ENCODE data around the gene PCBP3. TPM values are rescaled to one million over a fixed set of nuclear protein-coding genes. Genes with fewer than 3 reads are reported as not detected.
A peak's percentile ranks its signal among the peaks of the same experiment; 100 is the strongest.

Gene PCBP3
- total RNA-seq, 6 experiments from 2014 or later, result 0.37 to 1.5 (median 0.69) TPM

DNA sequence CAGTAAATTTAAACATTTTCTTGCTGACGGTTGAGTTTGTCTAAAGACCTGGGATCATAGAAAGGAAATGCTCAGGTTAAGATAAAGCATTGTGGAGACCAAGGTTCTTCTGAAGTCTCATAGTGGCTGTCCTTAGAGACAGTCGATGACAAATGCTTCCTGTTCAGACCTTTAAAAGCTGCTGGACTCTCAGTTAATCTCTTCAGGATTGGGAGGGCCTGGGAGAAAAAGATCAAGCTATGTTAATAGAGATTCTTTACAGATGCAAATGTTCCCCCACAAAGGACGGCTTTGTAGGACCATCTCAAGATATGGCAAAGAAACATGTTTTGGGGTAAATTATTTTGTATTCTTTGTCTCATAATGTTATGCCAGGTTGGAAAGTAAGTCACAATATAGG lies 213.4 kb downstream of the PCBP3 start:
- TF ChIP-seq, protein P1, sequence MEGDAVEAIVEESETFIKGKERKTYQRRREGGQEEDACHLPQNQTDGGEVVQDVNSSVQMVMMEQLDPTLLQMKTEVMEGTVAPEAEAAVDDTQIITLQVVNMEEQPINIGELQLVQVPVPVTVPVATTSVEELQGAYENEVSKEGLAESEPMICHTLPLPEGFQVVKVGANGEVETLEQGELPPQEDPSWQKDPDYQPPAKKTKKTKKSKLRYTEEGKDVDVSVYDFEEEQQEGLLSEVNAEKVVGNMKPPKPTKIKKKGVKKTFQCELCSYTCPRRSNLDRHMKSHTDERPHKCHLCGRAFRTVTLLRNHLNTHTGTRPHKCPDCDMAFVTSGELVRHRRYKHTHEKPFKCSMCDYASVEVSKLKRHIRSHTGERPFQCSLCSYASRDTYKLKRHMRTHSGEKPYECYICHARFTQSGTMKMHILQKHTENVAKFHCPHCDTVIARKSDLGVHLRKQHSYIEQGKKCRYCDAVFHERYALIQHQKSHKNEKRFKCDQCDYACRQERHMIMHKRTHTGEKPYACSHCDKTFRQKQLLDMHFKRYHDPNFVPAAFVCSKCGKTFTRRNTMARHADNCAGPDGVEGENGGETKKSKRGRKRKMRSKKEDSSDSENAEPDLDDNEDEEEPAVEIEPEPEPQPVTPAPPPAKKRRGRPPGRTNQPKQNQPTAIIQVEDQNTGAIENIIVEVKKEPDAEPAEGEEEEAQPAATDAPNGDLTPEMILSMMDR (IDR thresholded peaks at IDR 0.05), result no peak
- no peak for TF ChIP-seq POLR2A (IDR thresholded peaks at IDR 0.05)
- no peak for ATAC-seq
- H3K36me3 ChIP-seq, result no peaks in the 10 kb centered on the region
- DNase-seq, result no peak
- H3K4me3 ChIP-seq, result no peak overlapping the region
- no peaks in the 10 kb centered on the region for H3K9me3 ChIP-seq
- WGBS (ENCODE audit: insufficient coverage, low coverage, low lambda C conversion rate, missing lambda C conversion rate), result 58% methylated on average over 3 of the region's 3 CpGs
- H3K27ac ChIP-seq, result no peak overlapping the region
- H3K4me1 ChIP-seq, result peaks cover 0 to 9% (median 0%) of the 10 kb centered on the region in 4 donors
- intact Hi-C loops (cut with DNase I), result no loop called here
- no peaks in the 10 kb centered on the region for H3K27me3 ChIP-seq

DNA sequence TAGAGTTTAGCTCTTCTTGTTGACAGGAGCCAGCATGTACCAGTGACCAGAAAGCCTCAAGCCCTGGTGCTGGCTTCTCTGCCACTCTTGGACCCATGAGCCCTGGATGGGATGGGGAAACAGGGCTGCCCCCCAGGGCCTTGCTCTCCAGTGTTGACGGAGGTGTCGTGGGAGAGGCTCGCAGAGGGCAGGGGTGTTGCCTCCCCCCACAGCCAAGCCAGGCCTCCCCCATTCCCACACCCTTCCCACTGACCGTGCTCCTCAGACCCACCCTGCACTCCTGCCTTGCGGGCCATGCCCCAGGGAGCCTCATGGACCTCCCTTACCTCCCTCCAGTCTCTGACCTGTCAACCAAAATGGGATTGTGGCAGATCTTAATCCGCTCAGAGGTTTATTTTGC lies 214.2 kb downstream of the PCBP3 start:
- ATAC-seq, result no peak
- no peak for TF ChIP-seq POLR2A (IDR thresholded peaks at IDR 0.05)
- TF ChIP-seq, protein P1 (IDR thresholded peaks at IDR 0.05), result no peak
- intact Hi-C loops (cut with DNase I), result no loop called here
- Histone ChIP-seq H3K4me3 (no peak overlapping the region), H3K4me1 (peaks cover 0 to 9% (median 0%) of the 10 kb centered on the region in 4 donors), H3K27me3 (no peaks in the 10 kb centered on the region), H3K9me3 (no peaks in the 10 kb centered on the region), H3K27ac (no peak overlapping the region), H3K36me3 (no peaks in the 10 kb centered on the region)
- 40% methylated on average over 2 of the region's 6 CpGs for whole genome bisulfite sequencing (ENCODE audit: insufficient coverage, low coverage, low lambda C conversion rate, missing lambda C conversion rate)
- DNase-seq, result no peak

GRCh38 chr21:45858180-45858579 lies 214.7 kb downstream of the PCBP3 start:
- H3K36me3 ChIP-seq, result no peaks in the 10 kb centered on the region
- no peak for TF ChIP-seq POLR2A (IDR thresholded peaks at IDR 0.05)
- TF ChIP-seq, protein P1 (IDR thresholded peaks at IDR 0.05), result no peak
- ATAC-seq (no peak), DNase-seq (no peak)
- 85% methylated on average over 8 of the region's 12 CpGs for WGBS (ENCODE audit: insufficient coverage, low coverage, low lambda C conversion rate, missing lambda C conversion rate)
- intact Hi-C loops (cut with DNase I), result no loop called here
- H3K4me3 ChIP-seq, result no peak overlapping the region
- H3K4me1 ChIP-seq, result peaks cover 0 to 9% (median 0%) of the 10 kb centered on the region in 4 donors
- H3K27ac ChIP-seq, result no peak overlapping the region
- H3K9me3 ChIP-seq, result no peaks in the 10 kb centered on the region
- H3K27me3 ChIP-seq, result no peaks in the 10 kb centered on the region

DNA sequence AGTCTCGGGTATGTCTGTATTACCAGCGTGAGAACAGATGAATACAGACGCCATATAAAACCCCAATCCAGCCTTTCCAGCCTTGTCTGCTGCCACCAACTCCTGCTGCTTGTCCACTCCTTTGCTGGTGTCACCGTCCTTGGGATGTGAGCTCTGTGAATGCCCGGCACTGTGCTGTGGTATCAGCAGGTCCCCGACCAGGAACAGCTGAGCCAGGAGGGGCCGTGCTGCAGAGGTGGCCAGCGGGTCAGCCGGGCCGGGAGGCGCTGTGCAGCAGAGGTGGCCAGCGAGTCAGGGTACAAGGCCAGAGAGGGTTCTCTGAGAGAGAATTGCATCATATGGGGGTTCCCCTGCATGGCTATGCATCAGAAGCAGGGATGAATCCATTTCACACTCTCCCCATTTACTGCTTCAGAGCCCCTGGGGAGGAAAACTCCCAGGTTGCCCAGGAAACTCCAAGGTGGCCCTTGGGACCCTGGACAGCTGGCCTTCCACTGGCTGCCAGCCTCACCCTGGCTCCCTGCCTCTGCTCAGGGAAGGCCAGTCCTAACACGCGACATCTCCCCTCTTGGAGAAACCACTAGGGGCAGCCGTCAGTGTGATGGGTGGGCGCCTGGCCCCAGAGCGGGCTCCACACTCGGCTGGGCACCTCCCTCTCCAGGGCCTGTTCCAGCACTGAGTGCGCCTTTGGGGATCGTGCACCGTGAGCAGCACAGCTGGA lies 215.7 kb downstream of the PCBP3 start:
- intact Hi-C loops (cut with DNase I), result no loop called here
- Histone ChIP-seq H3K9me3 (no peaks in the 10 kb centered on the region), H3K36me3 (no peaks in the 10 kb centered on the region)

More for the DNA sequence above, 215.7 kb downstream of the PCBP3 start:
- WGBS (ENCODE audit: insufficient coverage, low coverage, low lambda C conversion rate, missing lambda C conversion rate), result 70% methylated on average over 10 of the region's 21 CpGs
- Histone ChIP-seq H3K4me1 (peaks cover 0 to 9% (median 0%) of the 10 kb centered on the region in 4 donors), H3K4me3 (no peak overlapping the region), H3K27ac (no peak overlapping the region), H3K27me3 (no peaks in the 10 kb centered on the region)
- TF ChIP-seq, protein P1 (IDR thresholded peaks at IDR 0.05), result no peak
- no peak for TF ChIP-seq POLR2A (IDR thresholded peaks at IDR 0.05)
- ATAC-seq (peak; percentile 44 to 88 (median 66)), DNase-seq (peak in 1 of 3 donors; percentile 42)

Measured in right lobe of liver (tissue), 6 donors.